K562 (cell line): ENCODE results near the gene CCDC196. TPM values are rescaled to one million over a fixed set of nuclear protein-coding genes. Genes with fewer than 3 reads are reported as not detected.

Experiments
- ATAC-seq: fragments of 200-7000 bp; cut with Tn5 transposase; 3 replicates; pipeline ENCODE4 v1.9.1; 2020; ENCODE audit warnings: moderate library complexity
- BruUV-seq: library from RNA; stranded (reverse); fragments of 400-500 nt; replicated peaks from 2 replicates; lab custom pipeline; 2021; lab: Mats Ljungman, UMichigan
- CTCF ChIA-PET: fragments of 300-600 bp; formaldehyde crosslinking; extraction: SDS; loops from one replicate; lab custom pipeline; 2021; ENCODE audit warnings: low intra/inter-chr PET ratio; lab: Yijun Ruan, JAX
- POLR2A ChIA-PET: fragments of 300-600, 350-650 bp; sonication (Branson Sonifier 250); formaldehyde crosslinking; extraction: SDS; loops from one replicate; lab custom pipeline; 2021; ENCODE audit warnings: antibody characterized with exemption, inconsistent platforms; lab: Yijun Ruan, JAX
- DNase-seq, 4 experiments: peaks; one replicate each; pipeline versions ENCODE4 v3.0.0 to v3.0.0-alpha.2; 2011 to 2018; ENCODE audit warnings: low spot score in 3 of 4, mixed read lengths in 3 of 4; ENCODE audit errors: extremely low read depth in 1 of 4
- FAIRE-seq: peaks from 2 replicates; lab custom pipeline; 2011; peaks lifted over from hg19 to GRCh38; lab: Jason Lieb, UNC
- H2AFZ ChIP-seq: 2 replicates; pipeline ENCODE4 v1.6.0; 2011; ENCODE audit warnings: low read depth, low read length, control low read depth, inconsistent platforms
- H3K27ac ChIP-seq: fragments of 200-600 bp; 3 replicates; pipeline ENCODE4 v1.8.0; 2011; ENCODE audit warnings: low read depth, mild to moderate bottlenecking, control low read depth, inconsistent platforms, low read length, moderate library complexity, mixed read lengths; ENCODE audit errors: extremely low read depth
- H3K27me3 ChIP-seq, 2 experiments: fragments of 300-600 bp in 1 of 2; 2 replicates in 1 of 2; 3 replicates in 1 of 2; pipeline versions ENCODE4 v1.6.0 to v1.8.0; 2011; ENCODE audit warnings: inconsistent platforms in 2 of 2, low read length in 2 of 2, mild to moderate bottlenecking in 1 of 2, mixed read lengths in 1 of 2, moderate library complexity in 1 of 2; ENCODE audit not compliant: control insufficient read depth in 2 of 2, insufficient read depth in 2 of 2
- H3K36me3 ChIP-seq: fragments of 300-600 bp; 3 replicates; pipeline ENCODE4 v1.8.0; 2011; ENCODE audit warnings: mild to moderate bottlenecking, low read length, inconsistent platforms; ENCODE audit not compliant: control insufficient read depth, insufficient read depth
- H3K4me1 ChIP-seq, 2 experiments: fragments of 200-600 bp in 1 of 2; replicated peaks in 1 of 2; 2 replicates in 1 of 2; 3 replicates in 1 of 2; pipeline versions ENCODE4 v1.5.1 to v1.8.0; 2011; ENCODE audit warnings: inconsistent platforms in 2 of 2, low read length in 2 of 2, mild to moderate bottlenecking in 1 of 2, mixed read lengths in 1 of 2, moderate library complexity in 1 of 2; ENCODE audit not compliant: control insufficient read depth in 2 of 2, insufficient read depth in 2 of 2
- H3K4me2 ChIP-seq: 2 replicates; pipeline ENCODE4 v1.6.1; 2011; ENCODE audit warnings: low read length, control low read depth, inconsistent platforms, mixed read lengths; ENCODE audit not compliant: insufficient read depth
- H3K4me3 ChIP-seq: fragments of 200-600 bp; sonication (generic), shearing (Covaris generic); 2 replicates; pipeline ENCODE4 v1.5.1; 2016; ENCODE audit warnings: control low read depth, inconsistent platforms
- H3K79me2 ChIP-seq: fragments of 200-600 bp; 3 replicates; pipeline ENCODE4 v1.8.0; 2011; ENCODE audit warnings: low read length, inconsistent platforms; ENCODE audit not compliant: control insufficient read depth, insufficient read depth
- H3K9ac ChIP-seq, 2 experiments: 2 replicates each; pipeline versions ENCODE4 v1.6.0 to v1.6.1; 2011; ENCODE audit warnings: low read depth in 2 of 2, low read length in 2 of 2, control low read depth in 1 of 2, inconsistent platforms in 1 of 2, mild to moderate bottlenecking in 1 of 2, mixed read lengths in 1 of 2; ENCODE audit not compliant: insufficient read depth in 1 of 2
- H3K9me1 ChIP-seq: one replicate; pipeline ENCODE4 v1.6.0; 2011; ENCODE audit warnings: inconsistent platforms, mild to moderate bottlenecking, low read length, moderate library complexity; ENCODE audit not compliant: control insufficient read depth, insufficient read depth
- H3K9me3 ChIP-seq: replicated peaks from 2 replicates; pipeline ENCODE4 v1.5.1; 2011; ENCODE audit warnings: low read depth, low read length, inconsistent platforms; ENCODE audit not compliant: control insufficient read depth, insufficient read depth
- H4K20me1 ChIP-seq: replicated peaks from 2 replicates; pipeline ENCODE4 v1.6.1; 2011; ENCODE audit warnings: low read length, inconsistent platforms, mixed read lengths; ENCODE audit not compliant: control insufficient read depth, insufficient read depth
- CHD1 ChIP-seq: fragments of 200-600 bp; sonication (generic); IDR thresholded peaks from one replicate; pipeline ENCODE4 v1.6.1; 2012; ENCODE audit warnings: mild to moderate bottlenecking, moderate library complexity, low read length, inconsistent platforms
- WGBS: fragments of 100-300 bp; shearing (Covaris generic); methylation state at CpG from one replicate; pipeline ENCODE4 v1.1.6; 2016; ENCODE audit warnings: low coverage, mixed read lengths; ENCODE audit not compliant: insufficient coverage; ENCODE audit errors: missing lambda C conversion rate; 5-methylcytosine and 5-hydroxymethylcytosine counted together
- in situ Hi-C: fragments of 300-500 bp; cut with MboI; formaldehyde crosslinking; loops from 4 replicates; pipeline ENCODE4 v1.15.0; 2018; ENCODE audit warnings: inconsistent platforms, mixed read lengths
- intact Hi-C: fragments of 100-400 bp; cut with micrococcal nuclease; formaldehyde crosslinking; loops from 2 replicates; pipeline ENCODE4 v1.14.2; 2022
- polyA plus RNA-seq, 8 experiments: library from polyadenylated mRNA; depleted of rRNA in 4 of 8; stranded (reverse) in 5 of 8; unstranded in 3 of 8; fragments of >200 nt; fragmentation: Nextera tagmentation in 2 of 8; fragmentation: Illumina TruSeq in 1 of 8; extraction: Ambion mirVana in 2 of 8; extraction: Trizol in 1 of 8; gene quantifications; 2 replicates each; pipeline versions ENCODE4 v1.2.1 to v1.2.3, GENCODE V29; 2011 to 2014; ENCODE audit warnings: inconsistent platforms in 1 of 8, missing spikeins in 1 of 8
- total RNA-seq, 7 experiments: library from RNA; depleted of rRNA in 6 of 7; stranded (reverse); fragments of >200 nt in 6 of 7; fragmentation: Illumina TruSeq in 2 of 7; extraction: Trizol in 2 of 7; gene quantifications; 2 replicates each; pipeline versions ENCODE4 v1.2.1 to v1.2.3, GENCODE V29; 2011 to 2021; ENCODE audit warnings: low replicate concordance in 1 of 7
- TF ChIP-seq, protein P1 (sequence below), 2 experiments: IDR thresholded peaks; 2 replicates each; pipeline ENCODE4 v1.6.1; 2011; ENCODE audit warnings: borderline replicate concordance in 1 of 2, control low read depth in 1 of 2, low read depth in 1 of 2, low read length in 1 of 2, mild to moderate bottlenecking in 1 of 2, mixed read lengths in 1 of 2, moderate library complexity in 1 of 2; ENCODE audit not compliant: insufficient read depth in 1 of 2, insufficient read length in 1 of 2, poor library complexity in 1 of 2, severe bottlenecking in 1 of 2; ENCODE audit errors: extremely low read depth in 1 of 2
- TF ChIP-seq, protein P2 (sequence below): fragments of 200-800 bp; sonication (Bioruptor generic); IDR thresholded peaks from 2 replicates; pipeline ENCODE4 v1.6.1; 2017; ENCODE audit warnings: missing genetic modification characterization, missing compliant biosample characterization
- TF ChIP-seq, protein P3 (sequence below): fragments of 450-650 bp; IDR thresholded peaks from 2 replicates; pipeline ENCODE4 v1.6.1; 2016; ENCODE audit warnings: mild to moderate bottlenecking, moderate library complexity

CCDC196 gene
- total and polyA plus RNA-seq, 9 of the 15 experiments (the other 6 are each of a cell fraction or from before 2014, with no cell fraction given), result not detected

DNA sequence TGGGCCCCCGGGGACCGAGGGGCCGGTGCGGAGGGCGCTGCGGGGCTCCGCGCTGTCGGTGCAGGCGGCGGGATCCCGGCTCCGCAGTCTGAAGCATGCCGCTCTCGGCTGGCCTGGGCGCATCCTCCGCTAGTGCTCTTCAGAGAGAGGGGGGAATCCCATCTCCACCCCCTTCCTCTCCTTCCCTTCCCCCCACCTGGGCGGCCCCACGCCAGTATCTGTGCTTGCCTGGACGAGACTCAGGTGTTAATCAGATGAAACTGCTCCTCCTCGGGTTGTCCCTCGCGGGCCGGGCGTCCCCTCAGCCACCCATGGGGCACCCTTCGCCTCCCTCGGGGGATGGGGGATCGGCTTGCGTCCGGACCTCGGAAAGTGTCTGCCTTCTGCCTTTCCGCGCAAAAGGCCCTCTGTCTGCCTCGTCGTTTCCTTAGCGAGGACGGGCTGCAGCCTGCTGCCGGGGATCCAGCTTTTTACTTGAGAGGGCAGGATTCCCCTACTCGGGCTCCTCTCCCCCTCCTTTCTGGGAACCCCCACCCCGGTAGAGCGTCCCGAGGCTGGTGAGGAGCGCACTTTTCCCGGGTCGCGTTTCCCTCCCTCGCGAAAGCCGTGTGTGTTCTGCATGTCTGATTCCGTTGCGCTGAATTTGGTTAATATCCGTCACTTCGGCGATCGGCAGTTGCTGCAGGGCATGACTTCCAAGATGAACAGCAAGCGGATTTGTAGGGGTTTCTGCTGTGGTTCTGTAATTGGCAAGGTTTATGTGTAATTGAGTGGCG lies 22.9 kb downstream of the CCDC196 start:
- H3K9ac ChIP-seq, result peak overlapping the region; percentile 77 to 96; a peak in 3 of 4 replicates
- intact Hi-C loops, result no loop called here
- no peaks in the 10 kb centered on the region for H3K27me3 ChIP-seq
- H3K9me1 ChIP-seq, result no peaks in the 10 kb centered on the region
- under 1% methylated on average over 36 of the region's 57 CpGs for WGBS
- ChIA-PET POLR2A (interaction anchor here (0.7 kb wide), 1 partner anchor 207 kb away, joined by 3 read pairs; no protein-coding TSS in a partner anchor), CTCF (no interaction called here)
- H2AFZ ChIP-seq, result peak overlapping the region; percentile 80
- H3K27ac ChIP-seq, result peak overlapping the region; percentile 89
- no TSS peak for BruUV-seq
- H3K79me2 ChIP-seq, result peaks cover 47% of the 10 kb centered on the region
- in situ Hi-C loops, result no loop called here
- peak in 3 of 4 experiments; percentile 17 to 43 (median 19) for DNase-seq
- H3K4me1 ChIP-seq, result peaks cover 0 to 24% of the 10 kb centered on the region in 2 experiments; a peak in 3 of 5 replicates
- peaks cover 10% of the 10 kb centered on the region; the same call in 1 of the 2 replicates for H4K20me1 ChIP-seq
- peak overlapping the region; percentile 54 for H3K4me3 ChIP-seq
- peak; percentile 30 for ATAC-seq
- no peaks in the 10 kb centered on the region for H3K36me3 ChIP-seq
- H3K9me3 ChIP-seq, result no peaks in the 10 kb centered on the region
- H3K4me2 ChIP-seq, result peak overlapping the region; percentile 90
- no peak for FAIRE-seq
- TF ChIP-seq, protein P1, sequence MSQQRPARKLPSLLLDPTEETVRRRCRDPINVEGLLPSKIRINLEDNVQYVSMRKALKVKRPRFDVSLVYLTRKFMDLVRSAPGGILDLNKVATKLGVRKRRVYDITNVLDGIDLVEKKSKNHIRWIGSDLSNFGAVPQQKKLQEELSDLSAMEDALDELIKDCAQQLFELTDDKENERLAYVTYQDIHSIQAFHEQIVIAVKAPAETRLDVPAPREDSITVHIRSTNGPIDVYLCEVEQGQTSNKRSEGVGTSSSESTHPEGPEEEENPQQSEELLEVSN (IDR thresholded peaks at IDR 0.05; ENCODE audit: borderline replicate concordance in 1 of 2, extremely low read depth in 1 of 2, insufficient read depth in 1 of 2, insufficient read length in 1 of 2, low read depth in 1 of 2, low read length in 1 of 2, poor library complexity in 1 of 2, severe bottlenecking in 1 of 2), result peak in 1 of 2 experiments; percentile 41
- TF ChIP-seq CHD1, result peak; percentile 9
- TF ChIP-seq, protein P2, sequence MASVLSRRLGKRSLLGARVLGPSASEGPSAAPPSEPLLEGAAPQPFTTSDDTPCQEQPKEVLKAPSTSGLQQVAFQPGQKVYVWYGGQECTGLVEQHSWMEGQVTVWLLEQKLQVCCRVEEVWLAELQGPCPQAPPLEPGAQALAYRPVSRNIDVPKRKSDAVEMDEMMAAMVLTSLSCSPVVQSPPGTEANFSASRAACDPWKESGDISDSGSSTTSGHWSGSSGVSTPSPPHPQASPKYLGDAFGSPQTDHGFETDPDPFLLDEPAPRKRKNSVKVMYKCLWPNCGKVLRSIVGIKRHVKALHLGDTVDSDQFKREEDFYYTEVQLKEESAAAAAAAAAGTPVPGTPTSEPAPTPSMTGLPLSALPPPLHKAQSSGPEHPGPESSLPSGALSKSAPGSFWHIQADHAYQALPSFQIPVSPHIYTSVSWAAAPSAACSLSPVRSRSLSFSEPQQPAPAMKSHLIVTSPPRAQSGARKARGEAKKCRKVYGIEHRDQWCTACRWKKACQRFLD (CRISPR knock-in tag), result 0 out of 2 replicates have a peak, but pooled peaks have one; percentile 6
- TF ChIP-seq, protein P3, sequence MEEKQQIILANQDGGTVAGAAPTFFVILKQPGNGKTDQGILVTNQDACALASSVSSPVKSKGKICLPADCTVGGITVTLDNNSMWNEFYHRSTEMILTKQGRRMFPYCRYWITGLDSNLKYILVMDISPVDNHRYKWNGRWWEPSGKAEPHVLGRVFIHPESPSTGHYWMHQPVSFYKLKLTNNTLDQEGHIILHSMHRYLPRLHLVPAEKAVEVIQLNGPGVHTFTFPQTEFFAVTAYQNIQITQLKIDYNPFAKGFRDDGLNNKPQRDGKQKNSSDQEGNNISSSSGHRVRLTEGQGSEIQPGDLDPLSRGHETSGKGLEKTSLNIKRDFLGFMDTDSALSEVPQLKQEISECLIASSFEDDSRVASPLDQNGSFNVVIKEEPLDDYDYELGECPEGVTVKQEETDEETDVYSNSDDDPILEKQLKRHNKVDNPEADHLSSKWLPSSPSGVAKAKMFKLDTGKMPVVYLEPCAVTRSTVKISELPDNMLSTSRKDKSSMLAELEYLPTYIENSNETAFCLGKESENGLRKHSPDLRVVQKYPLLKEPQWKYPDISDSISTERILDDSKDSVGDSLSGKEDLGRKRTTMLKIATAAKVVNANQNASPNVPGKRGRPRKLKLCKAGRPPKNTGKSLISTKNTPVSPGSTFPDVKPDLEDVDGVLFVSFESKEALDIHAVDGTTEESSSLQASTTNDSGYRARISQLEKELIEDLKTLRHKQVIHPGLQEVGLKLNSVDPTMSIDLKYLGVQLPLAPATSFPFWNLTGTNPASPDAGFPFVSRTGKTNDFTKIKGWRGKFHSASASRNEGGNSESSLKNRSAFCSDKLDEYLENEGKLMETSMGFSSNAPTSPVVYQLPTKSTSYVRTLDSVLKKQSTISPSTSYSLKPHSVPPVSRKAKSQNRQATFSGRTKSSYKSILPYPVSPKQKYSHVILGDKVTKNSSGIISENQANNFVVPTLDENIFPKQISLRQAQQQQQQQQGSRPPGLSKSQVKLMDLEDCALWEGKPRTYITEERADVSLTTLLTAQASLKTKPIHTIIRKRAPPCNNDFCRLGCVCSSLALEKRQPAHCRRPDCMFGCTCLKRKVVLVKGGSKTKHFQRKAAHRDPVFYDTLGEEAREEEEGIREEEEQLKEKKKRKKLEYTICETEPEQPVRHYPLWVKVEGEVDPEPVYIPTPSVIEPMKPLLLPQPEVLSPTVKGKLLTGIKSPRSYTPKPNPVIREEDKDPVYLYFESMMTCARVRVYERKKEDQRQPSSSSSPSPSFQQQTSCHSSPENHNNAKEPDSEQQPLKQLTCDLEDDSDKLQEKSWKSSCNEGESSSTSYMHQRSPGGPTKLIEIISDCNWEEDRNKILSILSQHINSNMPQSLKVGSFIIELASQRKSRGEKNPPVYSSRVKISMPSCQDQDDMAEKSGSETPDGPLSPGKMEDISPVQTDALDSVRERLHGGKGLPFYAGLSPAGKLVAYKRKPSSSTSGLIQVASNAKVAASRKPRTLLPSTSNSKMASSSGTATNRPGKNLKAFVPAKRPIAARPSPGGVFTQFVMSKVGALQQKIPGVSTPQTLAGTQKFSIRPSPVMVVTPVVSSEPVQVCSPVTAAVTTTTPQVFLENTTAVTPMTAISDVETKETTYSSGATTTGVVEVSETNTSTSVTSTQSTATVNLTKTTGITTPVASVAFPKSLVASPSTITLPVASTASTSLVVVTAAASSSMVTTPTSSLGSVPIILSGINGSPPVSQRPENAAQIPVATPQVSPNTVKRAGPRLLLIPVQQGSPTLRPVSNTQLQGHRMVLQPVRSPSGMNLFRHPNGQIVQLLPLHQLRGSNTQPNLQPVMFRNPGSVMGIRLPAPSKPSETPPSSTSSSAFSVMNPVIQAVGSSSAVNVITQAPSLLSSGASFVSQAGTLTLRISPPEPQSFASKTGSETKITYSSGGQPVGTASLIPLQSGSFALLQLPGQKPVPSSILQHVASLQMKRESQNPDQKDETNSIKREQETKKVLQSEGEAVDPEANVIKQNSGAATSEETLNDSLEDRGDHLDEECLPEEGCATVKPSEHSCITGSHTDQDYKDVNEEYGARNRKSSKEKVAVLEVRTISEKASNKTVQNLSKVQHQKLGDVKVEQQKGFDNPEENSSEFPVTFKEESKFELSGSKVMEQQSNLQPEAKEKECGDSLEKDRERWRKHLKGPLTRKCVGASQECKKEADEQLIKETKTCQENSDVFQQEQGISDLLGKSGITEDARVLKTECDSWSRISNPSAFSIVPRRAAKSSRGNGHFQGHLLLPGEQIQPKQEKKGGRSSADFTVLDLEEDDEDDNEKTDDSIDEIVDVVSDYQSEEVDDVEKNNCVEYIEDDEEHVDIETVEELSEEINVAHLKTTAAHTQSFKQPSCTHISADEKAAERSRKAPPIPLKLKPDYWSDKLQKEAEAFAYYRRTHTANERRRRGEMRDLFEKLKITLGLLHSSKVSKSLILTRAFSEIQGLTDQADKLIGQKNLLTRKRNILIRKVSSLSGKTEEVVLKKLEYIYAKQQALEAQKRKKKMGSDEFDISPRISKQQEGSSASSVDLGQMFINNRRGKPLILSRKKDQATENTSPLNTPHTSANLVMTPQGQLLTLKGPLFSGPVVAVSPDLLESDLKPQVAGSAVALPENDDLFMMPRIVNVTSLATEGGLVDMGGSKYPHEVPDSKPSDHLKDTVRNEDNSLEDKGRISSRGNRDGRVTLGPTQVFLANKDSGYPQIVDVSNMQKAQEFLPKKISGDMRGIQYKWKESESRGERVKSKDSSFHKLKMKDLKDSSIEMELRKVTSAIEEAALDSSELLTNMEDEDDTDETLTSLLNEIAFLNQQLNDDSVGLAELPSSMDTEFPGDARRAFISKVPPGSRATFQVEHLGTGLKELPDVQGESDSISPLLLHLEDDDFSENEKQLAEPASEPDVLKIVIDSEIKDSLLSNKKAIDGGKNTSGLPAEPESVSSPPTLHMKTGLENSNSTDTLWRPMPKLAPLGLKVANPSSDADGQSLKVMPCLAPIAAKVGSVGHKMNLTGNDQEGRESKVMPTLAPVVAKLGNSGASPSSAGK, result peak; percentile 33; the same call in 1 of the 2 replicates
